GM18909 (cell line): ENCODE data around the gene ASH1L.
"Not testable (repeated sequence)": the region's sequence is repeated elsewhere in the genome, so short reads cannot be mapped to it uniquely, and the experiment has no call there.

ENCODE experiments used
- ATAC-seq: cut with Tn5 transposase; IDR thresholded peaks from one replicate; pipeline ENCODE4 v1.9.1; 2021; ENCODE audit warnings: mild to moderate bottlenecking; ENCODE audit not compliant: unreplicated experiment, poor library complexity

The ASH1L gene

GRCh38 chr1:155504207-155504606, 58.4 kb downstream of the ASH1L start:
- ATAC-seq, result no peak

GRCh38 chr1:155499953-155500639, 62.5 kb downstream of the ASH1L start:
- ATAC-seq, result no peak

GRCh38 chr1:155499263-155499662, 63.3 kb downstream of the ASH1L start:
- no peak for ATAC-seq

GRCh38 chr1:155493595-155493994, 69.0 kb downstream of the ASH1L start:
- ATAC-seq, result not testable (repeated sequence)

- not testable (repeated sequence) for ATAC-seq
Observed at GRCh38 chr1:155488419-155488818, 74.2 kb downstream of the ASH1L start.

GRCh38 chr1:155487541-155487940, 75.1 kb downstream of the ASH1L start:
- no peak for ATAC-seq

GRCh38 chr1:155486952-155487351, 75.7 kb downstream of the ASH1L start:
- not testable (repeated sequence) for ATAC-seq

GRCh38 chr1:155485945-155486344, 76.7 kb downstream of the ASH1L start:
- no peak for ATAC-seq

- ATAC-seq, result no peak
Observed at GRCh38 chr1:155485222-155485621, 77.4 kb downstream of the ASH1L start.

- no peak for ATAC-seq
Observed at GRCh38 chr1:155481741-155482241, 80.8 kb downstream of the ASH1L start.

GRCh38 chr1:155479205-155479604, 83.4 kb downstream of the ASH1L start:
- no peak for ATAC-seq

- no peak for ATAC-seq
Observed at GRCh38 chr1:155478270-155478852, 84.2 kb downstream of the ASH1L start.

- no peak for ATAC-seq
Observed at GRCh38 chr1:155474146-155474545, 88.5 kb downstream of the ASH1L start.

GRCh38 chr1:155473151-155473821, 89.3 kb downstream of the ASH1L start:
- ATAC-seq, result no peak

GRCh38 chr1:155472491-155473083, 90.0 kb downstream of the ASH1L start:
- ATAC-seq, result no peak

- ATAC-seq, result no peak
Observed at GRCh38 chr1:155471891-155472290, 90.7 kb downstream of the ASH1L start.

- no peak for ATAC-seq
Observed at GRCh38 chr1:155471026-155471425, 91.6 kb downstream of the ASH1L start.

GRCh38 chr1:155466996-155467395, 95.6 kb downstream of the ASH1L start:
- ATAC-seq, result no peak

GRCh38 chr1:155466617-155466972, 96.0 kb downstream of the ASH1L start:
- ATAC-seq, result no peak

- ATAC-seq, result no peak
Observed at GRCh38 chr1:155463865-155464650, 98.5 kb downstream of the ASH1L start.
